ENCODE data around the gene EVI2A.

GRCh38 chr17:31283841-31284240 is 37.6 kb downstream of the EVI2A start:
- no peak for TF ChIP-seq CTCF (optimal IDR thresholded peaks at IDR 0.05 in 1 of 3, IDR thresholded peaks at IDR 0.05 in 1 of 3, conservative IDR thresholded peaks at IDR 0.05 in 1 of 3; ENCODE audit: extremely low read depth in 1 of 3, insufficient read depth in 2 of 3, low read length in 3 of 3)
- TF ChIP-seq EZH2 (IDR thresholded peaks at IDR 0.05; ENCODE audit: low read length), result no peak

Measured in keratinocyte (primary cell).